ENCODE data around the gene ARPC1A.

DNA sequence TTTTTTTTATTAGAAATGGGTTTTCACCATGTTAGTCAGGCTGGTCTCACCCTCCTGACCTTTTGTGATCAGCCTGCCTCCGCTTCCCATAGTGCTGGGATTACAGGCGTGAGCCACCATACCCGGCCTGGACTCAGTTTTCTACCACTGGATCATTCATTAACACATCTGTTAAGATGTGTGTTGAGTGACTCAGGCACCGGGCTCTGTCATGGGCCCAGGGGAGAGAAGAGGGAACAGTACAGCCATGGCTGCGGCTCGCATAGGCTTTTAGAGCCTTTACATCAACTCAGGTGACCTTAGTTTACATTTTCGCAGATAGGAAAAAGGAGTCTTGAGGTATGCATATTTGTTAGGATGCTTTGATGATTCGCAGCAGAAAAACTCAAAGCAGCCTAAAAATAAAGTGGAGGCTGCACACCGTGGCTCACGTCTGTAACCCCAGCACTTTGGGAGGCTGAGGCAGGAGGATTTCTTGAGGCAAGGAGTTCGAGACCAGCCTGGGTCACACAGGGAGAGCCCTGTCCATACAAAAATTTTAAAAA, 45.8 kb downstream of the ARPC1A start:
- no peak for TF ChIP-seq EZH2 (IDR thresholded peaks at IDR 0.05; ENCODE audit: insufficient read depth, poor library complexity, severe bottlenecking)
- TF ChIP-seq EZH2phosphoT487 (IDR thresholded peaks at IDR 0.05; ENCODE audit: insufficient read depth, low read depth), result no peak
